ENCODE data around the gene FST.

GRCh38 chr5:53431665-53432064 is 48.8 kb upstream of the FST start:
- no peak for TF ChIP-seq CTCF (IDR thresholded peaks at IDR 0.05)
- no peak for TF ChIP-seq POLR2AphosphoS5 (IDR thresholded peaks at IDR 0.05; ENCODE audit: low read depth, low read length)
